Ectodermal cell (in vitro differentiated cells): ENCODE measurements around the gene GGTLC3.
"Not testable (repeated sequence)": the region's sequence is repeated elsewhere in the genome, so short reads cannot be mapped to it uniquely, and the experiment has no call there.

Experiments
- H3K27ac ChIP-seq: 2 replicates; pipeline ENCODE4 v1.7.0; 2013; ENCODE audit warnings: mild to moderate bottlenecking, low read depth, low read length; ENCODE audit not compliant: insufficient read depth, poor library complexity, severe bottlenecking
- H3K27me3 ChIP-seq: 2 replicates; pipeline ENCODE4 v1.7.0; 2013; ENCODE audit warnings: mild to moderate bottlenecking, low read length; ENCODE audit not compliant: insufficient read depth, control insufficient read depth, poor library complexity, severe bottlenecking
- H3K36me3 ChIP-seq: one replicate; pipeline ENCODE4 v1.7.0; 2013; ENCODE audit warnings: low read length; ENCODE audit not compliant: control insufficient read depth, insufficient read depth
- H3K4me1 ChIP-seq: one replicate; pipeline ENCODE4 v1.7.0; 2013; ENCODE audit warnings: low read length; ENCODE audit not compliant: control insufficient read depth, insufficient read depth
- H3K4me3 ChIP-seq: 2 replicates; pipeline ENCODE4 v1.7.0; 2013; ENCODE audit warnings: low read depth, low read length, control low read depth; ENCODE audit not compliant: insufficient read depth
- H3K9me3 ChIP-seq: 2 replicates; pipeline ENCODE4 v1.7.0; 2013; ENCODE audit warnings: mild to moderate bottlenecking, low read length, moderate library complexity; ENCODE audit not compliant: control insufficient read depth
- WGBS, 2 experiments: methylation state at CpG; one replicate each; pipeline ENCODE4 v1.1.7; 2013; ENCODE audit warnings: missing lambda C conversion rate in 2 of 2; 5-methylcytosine and 5-hydroxymethylcytosine counted together

GGTLC3 gene

GRCh38 chr22:18543400-18543799 lies 25.4 kb upstream of the GGTLC3 start:
- H3K36me3 ChIP-seq, H3K27ac ChIP-seq, H3K4me1 ChIP-seq, H3K9me3 ChIP-seq, H3K4me3 ChIP-seq, H3K27me3 ChIP-seq: not testable (repeated sequence)
- WGBS, 2 experiments = no CpG with 5 or more reads among the region's 11 CpGs

GRCh38 chr22:18539994-18540393 lies 22.0 kb upstream of the GGTLC3 start:
- not testable (repeated sequence) for H3K4me1 ChIP-seq, H3K27me3 ChIP-seq, H3K4me3 ChIP-seq, H3K36me3 ChIP-seq, H3K9me3 ChIP-seq, H3K27ac ChIP-seq
- 82 to 100% methylated on average over 4 to 5 of the region's 6 CpGs for WGBS, 2 experiments

GRCh38 chr22:18534315-18534714 lies 16.4 kb upstream of the GGTLC3 start:
- H3K4me1 ChIP-seq, H3K36me3 ChIP-seq, H3K9me3 ChIP-seq, H3K4me3 ChIP-seq, H3K27me3 ChIP-seq, H3K27ac ChIP-seq: not testable (repeated sequence)
- WGBS, 2 experiments = no CpG with 5 or more reads among the region's 12 CpGs

DNA sequence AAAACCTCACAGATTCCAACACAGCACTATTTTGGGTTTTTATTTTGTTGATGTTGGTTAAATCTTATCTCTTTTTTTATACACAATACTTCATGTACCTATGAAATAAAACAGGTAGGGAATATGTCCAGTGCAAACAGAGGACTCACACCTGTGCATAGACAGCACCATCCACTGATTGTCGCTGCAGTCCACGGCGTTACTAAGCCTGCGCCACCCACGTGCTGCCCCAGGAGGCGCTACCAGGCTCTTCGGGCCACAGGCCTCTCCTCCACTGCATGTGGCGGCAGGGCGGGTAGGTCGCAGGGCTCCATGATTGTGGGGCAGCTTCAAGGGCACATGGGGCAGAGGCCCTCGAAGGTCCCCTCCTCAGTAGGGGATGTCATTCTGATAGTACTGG lies 15.7 kb upstream of the GGTLC3 start:
- not testable (repeated sequence) for H3K36me3 ChIP-seq, H3K27ac ChIP-seq, H3K27me3 ChIP-seq, H3K9me3 ChIP-seq, H3K4me1 ChIP-seq, H3K4me3 ChIP-seq
- WGBS, 2 experiments = no CpG with 5 or more reads among the region's 11 CpGs

DNA sequence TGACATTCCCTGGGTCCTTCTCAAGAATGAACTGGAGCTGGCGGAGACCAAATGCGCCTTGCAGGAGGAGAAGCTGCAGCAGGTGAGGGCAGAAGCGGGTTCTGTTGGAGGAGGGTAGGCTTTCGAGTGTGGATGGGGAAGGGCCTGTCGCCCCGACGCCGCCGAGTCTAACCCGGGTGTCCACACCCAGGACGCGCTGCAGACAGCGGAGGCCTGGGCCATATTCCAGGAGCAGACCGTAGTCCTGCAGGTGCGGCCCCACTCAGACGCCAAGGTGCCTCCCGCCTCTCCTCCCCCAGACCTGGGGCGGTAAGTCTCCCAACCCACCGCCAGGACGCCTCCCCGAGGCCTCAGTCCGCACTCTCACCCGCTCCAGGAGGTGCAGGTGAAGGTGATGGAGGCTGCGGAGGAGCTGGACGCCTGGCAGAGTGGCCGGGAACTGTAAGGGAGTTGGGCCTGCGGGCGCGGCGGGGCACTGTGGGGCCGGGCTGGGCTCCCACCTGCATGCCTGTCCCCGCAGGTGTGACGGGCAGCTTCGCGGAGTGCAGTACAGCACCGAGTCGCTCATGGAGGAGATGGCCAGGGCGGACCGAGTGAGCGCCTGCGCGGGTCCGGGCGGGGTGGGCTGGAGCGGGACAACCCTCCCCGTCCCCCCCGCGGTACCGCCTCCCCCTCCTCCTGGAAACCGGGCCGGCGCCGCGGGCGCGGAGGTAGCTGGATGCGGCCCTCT lies 11.6 kb upstream of the GGTLC3 start:
- H3K27ac ChIP-seq, H3K4me1 ChIP-seq, H3K4me3 ChIP-seq, H3K27me3 ChIP-seq, H3K36me3 ChIP-seq, H3K9me3 ChIP-seq: not testable (repeated sequence)
- WGBS, 2 experiments = no CpG with 5 or more reads among the region's 57 CpGs

DNA sequence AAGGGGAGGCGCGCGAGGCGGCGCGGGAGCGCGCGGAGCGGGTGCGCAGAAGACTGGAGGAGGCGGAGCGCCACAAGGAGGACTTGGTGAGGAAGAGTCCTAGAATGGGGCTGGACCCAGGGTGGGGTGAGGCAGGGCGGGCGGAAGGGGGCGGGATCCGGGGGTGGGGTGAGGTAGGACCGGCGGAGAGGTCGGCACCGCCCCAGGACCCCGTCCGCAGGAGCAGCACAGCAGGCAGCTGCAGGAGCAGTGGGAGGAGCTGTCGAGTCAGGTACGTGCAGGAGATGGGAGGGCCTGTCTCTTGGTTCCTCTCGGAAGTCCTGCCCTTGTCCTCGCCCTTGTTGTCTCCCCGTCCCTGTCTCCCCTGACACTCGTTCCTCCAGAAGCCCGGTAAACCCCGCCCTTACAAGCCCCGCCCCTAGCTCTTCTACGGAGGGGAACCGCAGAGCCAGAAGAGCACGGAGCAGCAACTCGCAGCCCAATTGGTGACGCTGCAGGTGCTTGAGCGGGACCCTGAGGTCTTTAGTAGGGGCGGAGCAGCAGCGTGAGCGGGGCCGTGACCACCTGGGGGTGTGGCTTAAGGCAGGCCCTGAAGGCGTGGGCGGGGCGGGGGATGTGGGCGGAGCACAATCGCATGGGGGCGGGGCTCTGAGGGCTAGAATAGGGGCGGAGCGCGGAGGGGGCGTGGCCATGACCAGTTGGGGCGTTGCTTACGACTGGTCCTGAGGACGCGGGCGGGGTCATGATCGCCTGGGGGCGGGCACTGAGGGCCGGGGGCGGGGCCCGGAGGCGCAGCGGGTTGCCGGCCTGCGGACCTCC lies 10.8 kb upstream of the GGTLC3 start:
- not testable (repeated sequence) for H3K4me3 ChIP-seq, H3K36me3 ChIP-seq, H3K27ac ChIP-seq, H3K4me1 ChIP-seq, H3K9me3 ChIP-seq, H3K27me3 ChIP-seq
- WGBS, 2 experiments = 0% methylated on average over 3 of the region's 66 CpGs; no CpG with 5 or more reads in 1 of the 2 experiments

- H3K9me3 ChIP-seq, H3K36me3 ChIP-seq, H3K27ac ChIP-seq, H3K4me1 ChIP-seq, H3K4me3 ChIP-seq, H3K27me3 ChIP-seq: not testable (repeated sequence)
- WGBS, 2 experiments = no CpG with 5 or more reads among the region's 65 CpGs
Observed at GRCh38 chr22:18527752-18528596, 10.0 kb upstream of the GGTLC3 start, which contains the start of gene TMEM191B. TSS of gene TMEM191B (plus strand) at chr22:18527802. CDS start at chr22:18527981, 179 bp downstream.

- H3K27ac ChIP-seq, H3K9me3 ChIP-seq, H3K36me3 ChIP-seq, H3K4me3 ChIP-seq, H3K4me1 ChIP-seq, H3K27me3 ChIP-seq: not testable (repeated sequence)
- whole genome bisulfite sequencing, 2 experiments = no CpG with 5 or more reads among the region's 4 CpGs
Observed at GRCh38 chr22:18523328-18523727, 5.4 kb upstream of the GGTLC3 start.

GRCh38 chr22:18522762-18523161 lies 4.8 kb upstream of the GGTLC3 start:
- not testable (repeated sequence) for H3K27ac ChIP-seq, H3K36me3 ChIP-seq, H3K27me3 ChIP-seq, H3K4me1 ChIP-seq, H3K4me3 ChIP-seq, H3K9me3 ChIP-seq
- WGBS, 2 experiments = no CpG with 5 or more reads among the region's 6 CpGs

- H3K27me3 ChIP-seq, H3K27ac ChIP-seq, H3K9me3 ChIP-seq, H3K4me1 ChIP-seq, H3K36me3 ChIP-seq, H3K4me3 ChIP-seq: not testable (repeated sequence)
- WGBS, 2 experiments = no CpG with 5 or more reads among the region's 10 CpGs
Observed at GRCh38 chr22:18513454-18513853, 4.5 kb downstream of the GGTLC3 start.
